G401 (cell line): ENCODE measurements around the gene SKAP2. TPM values are rescaled to one million over a fixed set of nuclear protein-coding genes. Genes with fewer than 3 reads are reported as not detected.

Experiments used
- DNase-seq: peaks from one replicate; pipeline ENCODE4 v3.0.0-alpha.2; 2015; ENCODE audit warnings: low spot score
- in situ Hi-C: cut with HindIII; loops from 2 replicates; pipeline ENCODE4 v1.10.0; 2016; ENCODE audit warnings: low sequenced_read_pairs, mixed read lengths
- total RNA-seq: library from RNA; depleted of rRNA; stranded (reverse); fragments of >200 nt; shearing (Covaris generic); gene quantifications from 2 replicates; pipeline ENCODE4 v1.2.3, GENCODE V29; 2014; rRNA removed

The SKAP2 gene
- total RNA-seq, 1 experiment from 2014 or later, result 16.2 TPM

GRCh38 chr7:26627891-26628341, 236.5 kb downstream of the SKAP2 start:
- DNase-seq, result peak; percentile 66
- in situ Hi-C loops, result no loop called here

GRCh38 chr7:26627221-26627620, 237.2 kb downstream of the SKAP2 start:
- in situ Hi-C loops, result no loop called here
- no peak for DNase-seq

- no peak for DNase-seq
- in situ Hi-C loops, result no loop called here
These were observed 237.7 kb downstream of the SKAP2 start for GRCh38 chr7:26626687-26627086.

DNA sequence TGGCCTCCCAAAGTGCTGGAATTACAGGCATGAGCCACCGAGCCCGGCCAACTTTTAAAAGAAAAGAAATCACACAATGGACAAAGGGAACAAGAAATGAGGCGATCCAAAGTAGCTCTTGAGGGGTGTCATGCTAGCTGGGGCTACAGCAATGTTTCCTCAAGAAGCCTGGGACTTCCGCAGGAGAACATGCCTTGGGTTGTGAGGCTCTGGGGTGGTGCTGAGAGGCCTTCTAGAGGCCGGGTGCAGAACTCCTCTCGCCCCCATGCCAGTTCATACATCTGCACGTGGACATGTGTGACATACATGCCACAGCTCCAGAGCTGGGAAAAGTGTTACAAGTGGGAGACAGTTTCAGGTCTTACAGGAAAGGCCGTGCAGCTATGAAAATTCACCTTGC, 238.2 kb downstream of the SKAP2 start:
- in situ Hi-C loops, result no loop called here

GRCh38 chr7:26625286-26625685, 239.1 kb downstream of the SKAP2 start:
- in situ Hi-C loops, result no loop called here
- DNase-seq, result no peak

More for the DNA sequence above, 238.2 kb downstream of the SKAP2 start:
- no peak for DNase-seq

DNA sequence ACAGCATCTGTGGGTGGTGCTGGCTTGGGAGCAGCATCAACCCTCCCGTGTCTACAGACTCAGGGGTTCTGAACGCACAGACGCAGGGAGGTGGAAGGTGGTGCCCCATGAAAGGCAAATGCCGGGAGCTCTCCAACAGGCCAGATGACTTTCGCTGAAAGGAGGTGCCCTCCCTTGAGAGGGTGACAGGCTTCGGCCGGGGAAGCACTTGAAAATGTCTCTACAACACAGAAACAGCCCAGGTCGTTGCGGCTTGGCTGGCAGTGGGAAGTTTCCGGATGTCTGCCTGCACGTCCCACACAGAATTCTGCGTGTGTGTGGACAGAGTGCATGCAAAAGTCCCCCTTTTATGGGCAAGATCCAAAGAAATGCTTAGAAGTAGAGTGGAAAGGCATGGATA, 239.6 kb downstream of the SKAP2 start:
- in situ Hi-C loops, result no loop called here
- no peak for DNase-seq

- DNase-seq, result no peak
- in situ Hi-C loops, result no loop called here
These were observed 240.0 kb downstream of the SKAP2 start for GRCh38 chr7:26624431-26624830.

GRCh38 chr7:26620352-26620751, 244.0 kb downstream of the SKAP2 start:
- DNase-seq, result no peak
- in situ Hi-C loops, result no loop called here

- in situ Hi-C loops, result no loop called here
- no peak for DNase-seq
These were observed 244.9 kb downstream of the SKAP2 start for GRCh38 chr7:26619348-26619984.

- DNase-seq, result no peak
- in situ Hi-C loops, result no loop called here
These were observed 245.5 kb downstream of the SKAP2 start for GRCh38 chr7:26618898-26619297.

DNA sequence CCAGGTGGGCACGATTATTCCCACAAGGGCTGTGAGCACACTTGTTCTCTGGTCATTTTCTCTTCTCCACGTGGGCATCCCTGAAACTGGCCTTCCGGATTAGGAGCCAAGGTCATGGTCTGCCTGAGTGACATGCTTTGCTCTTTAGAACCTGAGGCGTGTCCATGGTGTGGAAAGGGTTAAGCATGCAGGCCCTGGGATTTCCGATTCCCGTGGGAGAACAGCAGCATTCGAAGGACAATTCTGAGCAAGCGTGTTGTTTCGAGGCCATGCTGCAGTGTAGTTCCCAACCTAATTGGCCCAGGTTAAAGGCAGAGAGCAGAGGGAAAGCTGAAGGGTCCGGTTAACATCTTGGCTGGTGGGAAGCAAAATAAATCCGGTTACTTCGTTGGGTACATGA, 245.9 kb downstream of the SKAP2 start:
- in situ Hi-C loops, result no loop called here

More for the DNA sequence above, 245.9 kb downstream of the SKAP2 start:
- DNase-seq, result no peak

Other genes starting within 250 kb of the SKAP2 start
- 11.8 and 15.5 TPM in 2 replicates for gene HOXA1, start 231.4 kb upstream of the SKAP2 start, total RNA-seq
- not detected in 2 replicates for gene HOXA2, start 238.1 kb upstream of the SKAP2 start, total RNA-seq